Mucosa of descending colon (tissue), 3 donors: ENCODE measurements around the gene CFAP61. TPM values are rescaled to one million over a fixed set of nuclear protein-coding genes. Genes with fewer than 3 reads are reported as not detected.

Source experiments
- ATAC-seq: fragments of 200-7000 bp; cut with Tn5 transposase; one replicate; pipeline ENCODE4 v1.9.1; 2020; ENCODE audit warnings: mild to moderate bottlenecking, moderate library complexity
- DNase-seq, 3 donors: peaks; one replicate each; pipeline ENCODE4 v3.0.0-alpha.2; 2020
- H3K36me3 ChIP-seq: fragments of 200-600 bp; one replicate; pipeline ENCODE4 v1.8.0; 2021; ENCODE audit warnings: low read depth, mild to moderate bottlenecking
- H3K4me1 ChIP-seq: fragments of 200-600 bp; one replicate; pipeline ENCODE4 v1.8.0; 2021; ENCODE audit warnings: low read depth, mild to moderate bottlenecking
- H3K4me3 ChIP-seq: fragments of 200-600 bp; one replicate; pipeline ENCODE4 v1.8.0; 2021; ENCODE audit warnings: mild to moderate bottlenecking
- H3K9me3 ChIP-seq: fragments of 200-600 bp; one replicate; pipeline ENCODE4 v1.8.0; 2021; ENCODE audit warnings: mild to moderate bottlenecking
- intact Hi-C, 2 donors: fragments of 100-400 bp; cut with DNase I in 1 of 2; cut with micrococcal nuclease in 1 of 2; formaldehyde crosslinking; loops; one replicate each; pipeline versions ENCODE4 v1.11.0 to v1.11.1; 2022; cut with DNase I, micrococcal nuclease
- total RNA-seq, 3 donors: library from RNA; stranded (reverse); fragmentation: NEBNext Ultra II Directional in 2 of 3; extraction: Animal tissue kit (Norgen Biotek cat#: 25700) in 2 of 3; gene quantifications; one replicate each; pipeline versions ENCODE4 v1.2.1 to v1.2.4, GENCODE V29; 2021 to 2023
- TF ChIP-seq, protein P1 (sequence below): fragments of 200-600 bp; IDR thresholded peaks from one replicate; pipeline ENCODE4 v1.8.0; 2022; ENCODE audit warnings: antibody characterized with exemption, mild to moderate bottlenecking
- donor health status: DM: no; HTN: no; CAD: no; lungs with moderate emphysema.
- donor health status: DM: no; HTN: no; CAD: no.
- donor health status: DM: no; HTN: yes; CAD: no.

CFAP61 gene
- total RNA-seq, 3 donors from 2014 or later = 0.35 to 0.79 TPM; not detected in 1

DNA sequence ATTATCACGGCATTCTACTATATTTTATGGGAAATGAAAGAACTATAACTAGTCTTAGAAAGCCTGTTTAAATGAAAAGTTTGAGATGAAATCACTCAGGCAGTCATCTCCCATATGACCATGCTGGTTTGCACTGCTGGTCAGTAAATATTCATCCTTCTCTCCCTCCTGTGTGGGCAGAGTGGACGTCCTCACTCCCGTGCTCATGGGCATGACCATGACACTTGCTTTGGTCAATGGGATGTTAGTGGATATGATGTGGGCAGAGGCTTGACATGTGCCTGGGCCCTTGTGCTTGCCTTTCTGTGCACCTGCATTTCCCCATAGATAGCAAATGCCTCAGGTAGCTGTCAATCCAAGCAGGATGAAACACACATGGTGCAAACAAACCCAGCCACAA lies 222.5 kb downstream of the CFAP61 start:
- Histone ChIP-seq H3K9me3 (no peaks in the 10 kb centered on the region), H3K4me1 (no peaks in the 10 kb centered on the region), H3K4me3 (no peak overlapping the region), H3K36me3 (no peaks in the 10 kb centered on the region)
- intact Hi-C loops = no loop called here
- TF ChIP-seq, protein P1, sequence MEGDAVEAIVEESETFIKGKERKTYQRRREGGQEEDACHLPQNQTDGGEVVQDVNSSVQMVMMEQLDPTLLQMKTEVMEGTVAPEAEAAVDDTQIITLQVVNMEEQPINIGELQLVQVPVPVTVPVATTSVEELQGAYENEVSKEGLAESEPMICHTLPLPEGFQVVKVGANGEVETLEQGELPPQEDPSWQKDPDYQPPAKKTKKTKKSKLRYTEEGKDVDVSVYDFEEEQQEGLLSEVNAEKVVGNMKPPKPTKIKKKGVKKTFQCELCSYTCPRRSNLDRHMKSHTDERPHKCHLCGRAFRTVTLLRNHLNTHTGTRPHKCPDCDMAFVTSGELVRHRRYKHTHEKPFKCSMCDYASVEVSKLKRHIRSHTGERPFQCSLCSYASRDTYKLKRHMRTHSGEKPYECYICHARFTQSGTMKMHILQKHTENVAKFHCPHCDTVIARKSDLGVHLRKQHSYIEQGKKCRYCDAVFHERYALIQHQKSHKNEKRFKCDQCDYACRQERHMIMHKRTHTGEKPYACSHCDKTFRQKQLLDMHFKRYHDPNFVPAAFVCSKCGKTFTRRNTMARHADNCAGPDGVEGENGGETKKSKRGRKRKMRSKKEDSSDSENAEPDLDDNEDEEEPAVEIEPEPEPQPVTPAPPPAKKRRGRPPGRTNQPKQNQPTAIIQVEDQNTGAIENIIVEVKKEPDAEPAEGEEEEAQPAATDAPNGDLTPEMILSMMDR = no peak
- ATAC-seq (no peak), DNase-seq (no peak)

DNA sequence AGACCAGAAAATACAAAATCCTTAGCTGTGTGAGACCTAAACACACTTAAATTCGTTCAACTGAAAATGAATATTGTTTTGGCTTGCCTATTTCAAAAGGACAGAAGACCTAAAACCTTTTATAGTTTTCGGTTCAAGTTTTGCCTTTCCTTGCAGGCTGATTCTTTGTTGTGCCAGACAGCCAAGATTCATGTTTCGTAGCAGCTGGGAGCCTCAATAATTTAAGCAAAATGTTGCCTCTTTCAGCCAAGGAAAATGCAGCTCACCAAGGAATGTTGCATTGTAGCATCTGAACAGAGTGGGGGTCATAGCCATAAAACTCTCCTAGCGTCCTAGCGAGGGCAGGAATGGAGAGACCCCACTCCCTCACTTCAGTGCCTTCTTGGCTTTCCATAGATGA lies 223.3 kb downstream of the CFAP61 start:
- ATAC-seq = no peak
- TF ChIP-seq, protein P1 = no peak
- H3K4me3 ChIP-seq = no peak overlapping the region
- H3K4me1 ChIP-seq = no peaks in the 10 kb centered on the region
- intact Hi-C loops = no loop called here
- H3K36me3 ChIP-seq = no peaks in the 10 kb centered on the region
- H3K9me3 ChIP-seq = no peaks in the 10 kb centered on the region
- no peak for DNase-seq

DNA sequence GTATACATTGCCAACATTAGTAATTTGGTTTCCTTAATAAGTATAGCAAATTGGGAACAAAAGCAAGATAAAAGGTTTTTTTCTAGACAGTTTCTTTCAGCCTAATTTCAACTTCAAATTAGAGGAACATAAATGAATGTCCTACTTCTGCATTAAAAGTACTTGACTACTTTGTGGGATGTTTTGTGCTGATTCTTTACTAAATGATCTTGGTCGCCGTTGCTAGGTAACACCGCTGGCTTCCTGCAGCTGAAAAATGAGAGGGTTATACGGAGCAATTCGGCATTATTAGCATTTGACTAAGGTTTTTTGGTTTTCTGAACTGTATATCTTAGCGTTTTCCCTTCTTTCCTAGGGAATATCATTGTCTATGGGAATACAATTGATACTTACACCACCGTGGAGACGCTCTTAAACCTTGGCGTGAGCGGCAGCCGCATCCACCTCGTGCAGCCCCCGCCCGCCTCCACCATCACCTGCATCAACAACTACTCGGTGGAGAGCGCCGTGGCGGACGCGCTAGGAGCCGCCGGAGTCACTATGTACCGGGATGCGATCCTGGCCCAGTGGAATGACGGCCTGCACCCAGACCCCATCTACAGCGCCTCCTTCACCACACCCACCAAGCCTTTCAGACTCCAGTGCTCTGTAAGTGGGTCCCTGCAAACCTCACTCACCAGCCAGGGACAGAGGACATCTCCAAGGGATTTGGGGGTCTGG lies 224.6 kb downstream of the CFAP61 start:
- peak in 1 of 3 donors; percentile 27 for DNase-seq

DNA sequence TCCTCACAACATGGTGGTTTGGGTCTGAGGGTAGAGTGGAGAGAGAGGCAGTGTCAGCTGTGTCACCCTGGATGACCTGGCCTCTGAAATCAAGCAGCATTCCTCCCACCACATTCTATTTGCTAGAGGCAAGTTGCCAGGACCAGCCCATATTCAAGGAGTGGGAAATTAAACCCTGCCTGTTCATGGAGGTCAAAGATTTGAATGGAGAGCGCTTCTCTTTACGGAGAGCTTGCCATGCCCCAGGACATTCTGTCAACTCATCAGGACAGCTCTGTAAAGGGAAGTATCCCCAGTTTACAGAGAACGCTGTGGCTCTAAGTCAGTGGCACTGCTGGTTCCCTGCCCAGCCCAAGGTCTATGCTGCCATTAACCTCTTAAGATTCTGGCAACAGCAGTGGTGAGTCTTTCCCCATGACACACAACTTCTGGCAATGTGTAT lies 225.6 kb downstream of the CFAP61 start:
- ATAC-seq = peak; percentile 25
- no peak for DNase-seq

More for the DNA sequence above, 224.6 kb downstream of the CFAP61 start:
- intact Hi-C loops = no loop called here
- Histone ChIP-seq H3K4me1 (no peaks in the 10 kb centered on the region), H3K4me3 (no peak overlapping the region), H3K36me3 (no peaks in the 10 kb centered on the region), H3K9me3 (no peaks in the 10 kb centered on the region)
- ATAC-seq = no peak
- TF ChIP-seq, protein P1 = no peak

DNA sequence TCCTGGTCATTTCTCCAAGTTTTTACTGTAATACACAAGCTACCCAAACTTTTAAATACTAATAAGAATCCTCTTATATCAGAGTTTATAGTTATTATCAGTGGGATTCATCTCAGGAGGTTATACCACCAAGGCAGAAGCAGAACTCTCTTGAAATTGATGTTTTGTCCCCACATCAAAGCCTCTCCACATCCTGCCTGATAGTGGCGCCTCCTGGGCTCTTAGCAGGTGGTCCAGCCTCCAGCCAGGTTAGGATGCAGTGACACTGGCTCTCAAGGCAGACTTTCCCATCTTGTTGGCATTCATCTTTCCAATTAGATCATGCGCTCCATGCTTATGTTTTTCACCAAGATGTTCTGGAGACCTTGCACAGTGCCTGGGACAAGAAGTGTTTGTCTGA lies 233.7 kb downstream of the CFAP61 start:
- Histone ChIP-seq H3K4me3 (no peak overlapping the region), H3K9me3 (no peaks in the 10 kb centered on the region), H3K4me1 (no peaks in the 10 kb centered on the region), H3K36me3 (no peaks in the 10 kb centered on the region)
- intact Hi-C loops = no loop called here
- DNase-seq (no peak), ATAC-seq (no peak)
- TF ChIP-seq, protein P1 = no peak

More for the DNA sequence above, 225.6 kb downstream of the CFAP61 start:
- Histone ChIP-seq H3K9me3 (no peaks in the 10 kb centered on the region), H3K36me3 (no peaks in the 10 kb centered on the region), H3K4me1 (no peaks in the 10 kb centered on the region), H3K4me3 (no peak overlapping the region)
- TF ChIP-seq, protein P1 = no peak
- intact Hi-C loops = no loop called here
